GM21381 (cell line): ENCODE results near the gene MPHOSPH9.
A peak's percentile ranks its signal among the peaks of the same experiment; 100 is the strongest.

Experiments used
- ATAC-seq: cut with Tn5 transposase; IDR thresholded peaks from one replicate; pipeline ENCODE4 v1.9.1; 2021; ENCODE audit warnings: mild to moderate bottlenecking, moderate library complexity; ENCODE audit not compliant: unreplicated experiment

The MPHOSPH9 gene

GRCh38 chr12:123232807-123233504 lies at the start of gene MPHOSPH9, which contains the start of gene MTRFR:
MPHOSPH9 (minus strand) TSS chr12:123233141; CDS start chr12:123230364, 2,777 bp downstream.
MTRFR (plus strand) TSS chr12:123233436; CDS start chr12:123253675, 20,239 bp downstream.
- peak; percentile 76 for ATAC-seq

DNA sequence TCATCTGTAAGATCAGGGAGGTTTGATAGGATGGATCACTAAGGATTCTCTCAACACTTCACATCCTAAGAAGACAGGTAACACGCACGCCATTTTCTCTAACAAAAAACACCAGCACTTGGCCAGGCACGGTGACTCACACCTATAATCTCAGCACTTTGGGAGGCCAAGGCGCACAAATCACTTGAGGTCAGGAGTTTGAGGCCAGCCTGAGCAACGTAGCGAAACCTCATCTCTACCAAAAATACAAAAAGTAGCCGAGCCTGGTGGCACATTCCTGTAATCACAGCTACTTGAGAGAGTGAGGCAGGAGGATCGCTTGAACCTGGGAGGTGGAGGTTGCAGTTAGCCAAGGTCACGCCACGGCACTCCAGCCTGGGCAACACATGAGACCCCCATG lies 49.2 kb upstream of the MPHOSPH9 start:
- ATAC-seq: no peak

DNA sequence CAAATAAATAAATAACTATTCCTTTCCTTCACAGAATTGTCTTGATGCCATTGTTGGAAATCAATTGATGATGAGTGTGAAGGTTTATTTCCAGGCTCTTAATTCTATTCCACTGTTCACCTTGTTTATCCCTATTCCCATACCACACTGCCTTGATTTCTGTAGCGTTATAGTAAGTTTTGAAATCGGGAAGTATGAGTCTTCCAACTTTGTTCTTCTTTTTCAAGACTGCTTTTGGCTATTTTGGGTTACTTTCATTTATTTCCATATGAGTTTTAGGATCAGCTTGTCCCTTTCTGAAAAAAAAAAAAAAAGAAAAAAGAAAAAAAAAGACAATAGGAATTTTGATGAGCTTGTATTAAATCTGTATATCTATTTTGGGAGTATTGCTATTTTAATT lies 48.0 kb upstream of the MPHOSPH9 start:
- ATAC-seq: no peak

DNA sequence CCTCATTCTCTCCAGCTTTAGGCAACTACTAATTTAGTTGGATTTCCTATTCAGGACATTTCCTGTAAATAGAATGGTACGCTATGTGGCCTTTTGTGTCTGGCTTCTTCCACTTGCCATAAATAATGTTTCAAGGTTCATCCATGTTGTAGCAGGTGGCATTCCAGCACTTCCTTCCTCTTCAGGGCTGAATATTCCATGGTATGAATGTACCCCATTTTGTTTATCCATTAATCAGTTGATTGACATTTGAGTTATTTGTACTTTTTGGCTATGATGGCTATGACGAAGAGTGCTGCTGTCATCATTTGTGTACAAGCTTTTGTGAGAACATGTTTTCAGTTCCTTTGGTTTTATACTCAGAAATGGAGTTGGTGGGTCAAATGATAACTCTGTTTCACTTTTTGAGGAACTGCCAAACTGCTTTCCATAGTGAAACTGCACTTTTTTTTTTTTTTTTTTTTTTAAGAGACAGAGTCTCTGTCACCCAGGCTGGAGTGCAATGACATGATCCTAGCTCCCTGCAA lies 45.2 kb upstream of the MPHOSPH9 start:
- ATAC-seq: peak; percentile 76

- no peak for ATAC-seq
Measured at GRCh38 chr12:123273166-123273565, 40.2 kb upstream of the MPHOSPH9 start.

- peak; percentile 53 for ATAC-seq
Measured at GRCh38 chr12:123271001-123271668, 38.2 kb upstream of the MPHOSPH9 start.

- no peak for ATAC-seq
Measured at GRCh38 chr12:123270214-123271000, 37.5 kb upstream of the MPHOSPH9 start.

- ATAC-seq: no peak
Measured at GRCh38 chr12:123269896-123270213, 36.9 kb upstream of the MPHOSPH9 start.

GRCh38 chr12:123269395-123269892 lies 36.5 kb upstream of the MPHOSPH9 start:
- no peak for ATAC-seq

GRCh38 chr12:123268850-123269249 lies 35.9 kb upstream of the MPHOSPH9 start:
- no peak for ATAC-seq

DNA sequence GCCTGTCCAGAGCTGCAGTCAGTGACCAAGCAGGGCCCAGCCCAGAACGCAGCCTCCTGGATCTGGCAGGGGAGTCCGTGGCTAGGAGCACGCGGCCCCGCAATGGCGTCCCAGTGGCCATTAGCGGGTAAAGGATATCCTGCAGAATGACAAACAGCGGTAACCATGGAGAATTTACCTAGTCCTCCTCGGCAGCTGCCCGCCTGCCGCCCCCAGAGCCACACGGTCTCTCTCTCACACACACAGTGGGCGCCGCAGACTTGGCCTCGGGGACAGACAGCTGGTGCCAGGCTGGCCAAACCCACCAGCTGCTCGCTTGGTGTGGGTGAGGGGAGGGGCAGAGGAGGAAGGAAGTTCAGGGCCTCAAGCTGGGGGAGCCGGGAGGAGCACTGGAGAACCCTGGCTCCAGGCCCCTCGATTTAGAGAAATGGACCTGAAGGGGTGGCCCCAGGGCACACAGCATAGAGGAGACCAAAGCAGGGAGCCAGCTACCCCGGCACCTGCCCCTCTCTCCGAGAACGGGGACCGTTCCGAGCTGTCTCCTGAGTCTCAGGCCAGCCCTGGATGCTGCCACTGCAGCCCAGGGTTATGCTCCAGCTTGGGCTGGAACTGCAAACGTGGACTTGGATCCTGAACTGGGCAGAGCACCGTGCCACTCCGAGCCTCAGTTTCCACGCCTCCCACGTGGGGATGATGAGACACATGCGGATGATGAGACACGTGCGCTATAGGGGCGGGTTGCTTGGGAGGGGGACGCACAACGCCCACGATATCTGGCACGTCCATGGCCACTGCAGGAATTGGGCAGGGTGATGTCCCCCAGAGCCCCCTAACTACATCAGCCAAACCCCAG lies 35.3 kb upstream of the MPHOSPH9 start:
- ATAC-seq: no peak

GRCh38 chr12:123267335-123267920 lies 34.5 kb upstream of the MPHOSPH9 start:
- ATAC-seq: no peak

- ATAC-seq: no peak
Measured at GRCh38 chr12:123266679-123267277, 33.8 kb upstream of the MPHOSPH9 start.

GRCh38 chr12:123265851-123266678 lies 33.1 kb upstream of the MPHOSPH9 start:
- ATAC-seq: no peak

DNA sequence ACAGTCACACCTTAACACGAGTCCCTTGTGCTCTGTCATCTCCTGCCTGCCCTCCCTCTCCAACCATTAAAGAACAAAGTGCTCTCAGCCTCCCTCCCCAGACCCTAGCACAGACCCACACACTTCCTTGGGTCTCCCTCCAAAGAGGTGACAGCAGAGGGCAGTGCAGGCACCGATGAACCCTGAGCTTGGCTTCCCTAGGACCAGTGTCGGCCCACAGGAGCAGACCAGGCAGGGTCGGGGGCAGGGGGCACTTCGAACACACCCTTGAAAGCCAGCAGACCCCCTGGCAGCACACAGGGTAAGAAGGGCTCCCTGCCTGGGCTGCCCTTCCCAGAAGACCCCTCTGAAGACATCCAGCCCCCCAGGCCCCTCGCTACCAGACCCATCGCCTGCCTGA lies 31.7 kb upstream of the MPHOSPH9 start:
- ATAC-seq: no peak

- ATAC-seq: no peak
Measured at GRCh38 chr12:123263196-123263817, 30.4 kb upstream of the MPHOSPH9 start.

DNA sequence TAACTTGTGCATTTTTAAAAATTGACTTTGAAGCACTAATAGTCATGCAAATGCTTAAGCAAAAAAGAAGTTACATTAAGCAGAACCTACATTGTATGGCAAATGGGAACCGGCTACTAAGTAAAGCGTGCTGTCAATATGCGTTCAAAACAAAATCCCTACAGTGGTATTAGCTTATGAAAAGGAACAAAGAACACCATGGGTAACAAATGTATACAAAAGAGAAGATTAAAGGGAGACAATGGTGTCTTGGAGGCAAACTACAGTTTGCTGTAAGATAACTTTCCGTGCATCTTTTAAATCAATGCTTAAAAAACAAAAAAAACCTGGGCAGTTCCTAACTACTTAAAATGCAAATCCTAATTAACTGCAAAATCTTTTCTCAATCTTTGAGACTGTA lies 28.3 kb upstream of the MPHOSPH9 start:
- ATAC-seq: no peak

DNA sequence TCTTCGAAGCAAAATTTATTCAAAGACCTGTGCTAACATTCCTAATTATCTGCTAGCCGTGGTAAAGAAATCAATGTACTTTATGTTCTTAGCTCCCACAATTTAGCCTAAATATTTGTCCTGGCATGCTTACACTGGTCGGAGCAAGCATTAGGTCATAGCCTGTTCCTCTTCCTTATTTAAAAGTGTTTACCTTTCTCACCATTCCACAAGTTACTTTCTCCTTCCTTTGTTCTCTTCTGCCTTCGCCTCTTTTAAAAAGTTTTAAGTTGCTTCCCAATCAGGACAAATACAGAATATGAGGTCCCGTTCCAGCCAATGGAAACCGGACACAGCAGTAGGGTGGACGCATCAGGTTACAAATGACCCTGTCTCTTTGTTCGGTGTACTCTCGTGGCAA lies 27.1 kb upstream of the MPHOSPH9 start:
- no peak for ATAC-seq
